SK-N-SH (cell line): Measurements from ENCODE around the gene SNX32. TPM values are rescaled to one million over a fixed set of nuclear protein-coding genes. Genes with fewer than 3 reads are reported as not detected.

ENCODE experiments used
- CTCF ChIA-PET: fragments of 300-600, 350-600 bp; formaldehyde crosslinking; extraction: SDS; loops from one replicate; lab custom pipeline; 2021; lab: Yijun Ruan, JAX
- POLR2A ChIA-PET: fragments of 350-600 bp; sonication (Branson Sonifier 250); formaldehyde crosslinking; extraction: SDS; loops from one replicate; lab custom pipeline; 2020; ENCODE audit warnings: antibody characterized with exemption, inconsistent platforms; lab: Yijun Ruan, JAX
- DNase-seq: peaks from one replicate; pipeline ENCODE4 v3.0.0; 2012
- H2AFZ ChIP-seq: fragments of 200-600 bp; sonication (generic); 2 replicates; pipeline ENCODE4 v1.8.1; 2016; ENCODE audit warnings: antibody characterized with exemption, mild to moderate bottlenecking, low read depth
- H3F3A ChIP-seq: fragments of 200-600 bp; sonication (generic); replicated peaks from 2 replicates; pipeline ENCODE3; 2016; ENCODE audit warnings: antibody characterized with exemption, mild to moderate bottlenecking; ENCODE audit not compliant: insufficient read depth
- H3K27ac ChIP-seq, 2 experiments: fragments of 200-500 bp in 1 of 2; fragments of 200-600 bp in 1 of 2; sonication (Bioruptor generic) in 1 of 2; sonication (generic), shearing (Covaris generic) in 1 of 2; 2 replicates each; pipeline versions ENCODE4 v1.5.1 to v1.6.1; 2014 to 2016; ENCODE audit warnings: low read depth in 2 of 2, inconsistent platforms in 1 of 2, low read length in 1 of 2, mild to moderate bottlenecking in 1 of 2, mixed read lengths in 1 of 2
- H3K27me3 ChIP-seq: fragments of 200-600 bp; sonication (generic), shearing (Covaris generic); 2 replicates; pipeline ENCODE4 v1.6.1; 2016; ENCODE audit warnings: mixed run types; ENCODE audit not compliant: insufficient read depth
- H3K36me3 ChIP-seq, 2 experiments: fragments of 200-500 bp in 1 of 2; fragments of 200-600 bp in 1 of 2; sonication (Bioruptor generic) in 1 of 2; sonication (generic) in 1 of 2; replicated peaks in 1 of 2; 2 replicates each; pipeline versions ENCODE3 to v1.5.1; 2014 to 2016; ENCODE audit warnings: low read length in 1 of 2, mild to moderate bottlenecking in 1 of 2; ENCODE audit not compliant: insufficient read depth in 2 of 2, control insufficient read depth in 1 of 2
- H3K4me1 ChIP-seq, 2 experiments: fragments of 200-500 bp in 1 of 2; fragments of 200-600 bp in 1 of 2; sonication (Bioruptor generic) in 1 of 2; sonication (generic), shearing (Covaris generic) in 1 of 2; 2 replicates each; pipeline versions ENCODE4 v1.5.1 to v1.6.1; 2014 to 2016; ENCODE audit warnings: low read depth in 1 of 2, low read length in 1 of 2, mixed run types in 1 of 2; ENCODE audit not compliant: insufficient read depth in 2 of 2, control insufficient read depth in 1 of 2
- H3K4me2 ChIP-seq: fragments of 200-600 bp; sonication (generic), shearing (Covaris generic); 2 replicates; pipeline ENCODE4 v1.6.1; 2017; ENCODE audit warnings: mixed run types
- H3K4me3 ChIP-seq, 2 experiments: fragments of 200-500 bp in 1 of 2; fragments of 200-600 bp in 1 of 2; sonication (Bioruptor generic) in 1 of 2; sonication (generic), shearing (Covaris generic) in 1 of 2; 2 replicates each; pipeline versions ENCODE4 v1.5.1 to v1.8.1; 2014 to 2016; ENCODE audit warnings: low read depth in 2 of 2, inconsistent platforms in 1 of 2, low read length in 1 of 2, mild to moderate bottlenecking in 1 of 2, mixed read lengths in 1 of 2, moderate library complexity in 1 of 2
- H3K79me2 ChIP-seq: fragments of 200-600 bp; sonication (generic); 2 replicates; pipeline ENCODE4 v1.8.1; 2017; ENCODE audit warnings: mild to moderate bottlenecking; ENCODE audit not compliant: insufficient read depth
- H3K9ac ChIP-seq: fragments of 200-600 bp; sonication (generic); 2 replicates; pipeline ENCODE4 v1.6.1; 2017; ENCODE audit warnings: mixed run types
- H3K9me2 ChIP-seq: fragments of 200-600 bp; sonication (generic); 2 replicates; pipeline ENCODE4 v1.6.1; 2017; ENCODE audit warnings: mixed run types
- H3K9me3 ChIP-seq: fragments of 200-600 bp; sonication (generic); 2 replicates; pipeline ENCODE4 v1.6.1; 2017; ENCODE audit warnings: mixed run types, mild to moderate bottlenecking, moderate library complexity
- H4K20me1 ChIP-seq: fragments of 200-600 bp; sonication (generic); 2 replicates; pipeline ENCODE4 v1.6.1; 2017; ENCODE audit warnings: mild to moderate bottlenecking, mixed run types; ENCODE audit not compliant: insufficient read depth
- EP300 ChIP-seq, 2 experiments: IDR thresholded peaks; 2 replicates each; pipeline versions ENCODE4 v1.4.0 to v1.6.1; 2012; ENCODE audit warnings: borderline replicate concordance in 1 of 2, low read depth in 1 of 2, low read length in 1 of 2
- EZH2phosphoT487 ChIP-seq: fragments of 200-600 bp; sonication (generic); IDR thresholded peaks from 2 replicates; pipeline ENCODE4 v1.6.1; 2017; ENCODE audit warnings: low read depth, mixed run types, mild to moderate bottlenecking, antibody characterized with exemption, moderate library complexity, borderline replicate concordance
- FOSL2 ChIP-seq: IDR thresholded peaks from 2 replicates; pipeline ENCODE4 v1.4.0; 2012; ENCODE audit warnings: low read depth, mild to moderate bottlenecking, moderate library complexity, borderline replicate concordance
- FOXM1 ChIP-seq: IDR thresholded peaks from 2 replicates; pipeline ENCODE4 v1.4.0; 2012; ENCODE audit warnings: low read depth, mild to moderate bottlenecking
- JUND ChIP-seq: IDR thresholded peaks from 2 replicates; pipeline ENCODE4 v1.4.0; 2012
- MXI1 ChIP-seq: IDR thresholded peaks from 2 replicates; pipeline ENCODE4 v1.6.1; 2012; ENCODE audit warnings: mild to moderate bottlenecking, low read depth, low read length, improper control_type of control experiment
- RCOR1 ChIP-seq: fragments of 150-350 bp; IDR thresholded peaks from 2 replicates; pipeline ENCODE4 v1.6.1; 2017; ENCODE audit warnings: antibody characterized with exemption, low read length
- RXRA ChIP-seq: IDR thresholded peaks from 2 replicates; pipeline ENCODE4 v1.4.0; 2012; ENCODE audit warnings: low read depth, mild to moderate bottlenecking, borderline replicate concordance
- SIN3A ChIP-seq: IDR thresholded peaks from 2 replicates; pipeline ENCODE4 v1.6.1; 2012; ENCODE audit warnings: low read depth, mild to moderate bottlenecking, low read length, moderate library complexity, borderline replicate concordance
- YY1 ChIP-seq: IDR thresholded peaks from 2 replicates; pipeline ENCODE4 v1.4.0; 2012; ENCODE audit warnings: low read depth, mild to moderate bottlenecking
- WGBS: methylation state at CpG from one replicate; pipeline ENCODE4 v1.1.6; 2017; ENCODE audit warnings: low lambda C conversion rate; 5-methylcytosine and 5-hydroxymethylcytosine counted together
- polyA plus RNA-seq, 3 experiments: library from polyadenylated mRNA; depleted of rRNA; stranded (reverse); fragments of >200 nt; gene quantifications; 2 replicates each; pipeline ENCODE4 v1.2.3, GENCODE V29; 2012
- TF ChIP-seq, protein P1 (sequence below): IDR thresholded peaks from 2 replicates; pipeline ENCODE4 v1.6.1; 2012; ENCODE audit warnings: mild to moderate bottlenecking, low read depth, low read length, moderate library complexity
- TF ChIP-seq, protein P2 (sequence below): fragments of 150-350 bp; IDR thresholded peaks from 2 replicates; pipeline ENCODE4 v1.6.1; 2016; ENCODE audit warnings: mild to moderate bottlenecking, low read depth, low read length
- TF ChIP-seq, protein P3 (sequence below): fragments of 200-600 bp; sonication (generic); IDR thresholded peaks from 2 replicates; pipeline ENCODE4 v1.6.1; 2017; ENCODE audit warnings: antibody characterized with exemption, mild to moderate bottlenecking, moderate library complexity
- TF ChIP-seq, protein P4 (sequence below): fragments of 150-350 bp; IDR thresholded peaks from 2 replicates; pipeline ENCODE4 v1.6.1; 2017; ENCODE audit warnings: antibody characterized with exemption, low read length, low read depth, borderline replicate concordance

The SNX32 gene
- polyA plus RNA-seq, 1 of the 3 experiments (the other 2 are of a cell fraction) = 1.0 TPM

DNA sequence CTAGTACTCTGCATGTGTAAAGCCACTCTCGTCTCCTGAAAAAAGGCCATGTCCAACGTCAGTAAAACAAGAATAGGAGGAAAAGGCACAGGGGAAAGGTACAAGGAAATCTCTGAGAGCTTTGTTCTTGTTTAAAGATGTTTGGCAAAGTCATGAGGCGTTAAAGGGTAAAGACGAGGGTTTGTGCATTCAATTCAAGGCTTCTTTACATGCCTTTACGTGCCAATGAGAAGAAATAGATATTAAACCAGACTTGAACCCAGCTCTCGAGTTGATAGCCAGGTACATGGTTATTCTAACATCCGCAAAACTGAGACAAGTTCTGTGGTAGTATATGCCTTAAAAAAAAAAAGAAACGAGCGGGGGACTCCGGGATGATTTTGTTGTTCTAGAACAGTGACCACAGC, 24.9 kb downstream of the SNX32 start:
- Histone ChIP-seq H3K9ac (peak overlapping the region; percentile 70), H2AFZ (peak overlapping the region; percentile 69), H3K36me3 (peaks cover 39 to 52% of the 10 kb centered on the region in 2 experiments), H3K4me2 (peak overlapping the region; percentile 99), H3K27me3 (no peaks in the 10 kb centered on the region), H3K4me3 (peak overlapping the region; percentile 97 to 99), H4K20me1 (peaks cover 39% of the 10 kb centered on the region), H3K27ac (peak overlapping the region; percentile 93), H3K9me3 (no peaks in the 10 kb centered on the region), H3K4me1 (peaks cover 10 to 33% of the 10 kb centered on the region in 2 experiments), H3F3A (peaks cover 51% of the 10 kb centered on the region), H3K79me2 (peaks cover 74% of the 10 kb centered on the region), H3K9me2 (no peaks in the 10 kb centered on the region)
- WGBS = under 1% methylated on average over 10 of the region's 10 CpGs
- ChIA-PET CTCF (interaction anchor here (0.9 to 18.4 kb wide), 12 partner anchors 13 to 146 kb away, joined by 3 to 374 read pairs (median 5); partner anchors contain the start of genes BANF1, CCDC85B, CTSW and EFEMP2), POLR2A (interaction anchor here (0.6 to 5.0 kb wide), 10 partner anchors 12 to 244 kb away, joined by 3 to 59 read pairs (median 6); partner anchors contain the start of genes CCDC85B, FIBP, KAT5 and PCNX3)
- no peak for DNase-seq
- TF ChIP-seq MXI1 = 0 out of 2 replicates have a peak, but pooled peaks have one; percentile 0
- TF ChIP-seq, protein P1, sequence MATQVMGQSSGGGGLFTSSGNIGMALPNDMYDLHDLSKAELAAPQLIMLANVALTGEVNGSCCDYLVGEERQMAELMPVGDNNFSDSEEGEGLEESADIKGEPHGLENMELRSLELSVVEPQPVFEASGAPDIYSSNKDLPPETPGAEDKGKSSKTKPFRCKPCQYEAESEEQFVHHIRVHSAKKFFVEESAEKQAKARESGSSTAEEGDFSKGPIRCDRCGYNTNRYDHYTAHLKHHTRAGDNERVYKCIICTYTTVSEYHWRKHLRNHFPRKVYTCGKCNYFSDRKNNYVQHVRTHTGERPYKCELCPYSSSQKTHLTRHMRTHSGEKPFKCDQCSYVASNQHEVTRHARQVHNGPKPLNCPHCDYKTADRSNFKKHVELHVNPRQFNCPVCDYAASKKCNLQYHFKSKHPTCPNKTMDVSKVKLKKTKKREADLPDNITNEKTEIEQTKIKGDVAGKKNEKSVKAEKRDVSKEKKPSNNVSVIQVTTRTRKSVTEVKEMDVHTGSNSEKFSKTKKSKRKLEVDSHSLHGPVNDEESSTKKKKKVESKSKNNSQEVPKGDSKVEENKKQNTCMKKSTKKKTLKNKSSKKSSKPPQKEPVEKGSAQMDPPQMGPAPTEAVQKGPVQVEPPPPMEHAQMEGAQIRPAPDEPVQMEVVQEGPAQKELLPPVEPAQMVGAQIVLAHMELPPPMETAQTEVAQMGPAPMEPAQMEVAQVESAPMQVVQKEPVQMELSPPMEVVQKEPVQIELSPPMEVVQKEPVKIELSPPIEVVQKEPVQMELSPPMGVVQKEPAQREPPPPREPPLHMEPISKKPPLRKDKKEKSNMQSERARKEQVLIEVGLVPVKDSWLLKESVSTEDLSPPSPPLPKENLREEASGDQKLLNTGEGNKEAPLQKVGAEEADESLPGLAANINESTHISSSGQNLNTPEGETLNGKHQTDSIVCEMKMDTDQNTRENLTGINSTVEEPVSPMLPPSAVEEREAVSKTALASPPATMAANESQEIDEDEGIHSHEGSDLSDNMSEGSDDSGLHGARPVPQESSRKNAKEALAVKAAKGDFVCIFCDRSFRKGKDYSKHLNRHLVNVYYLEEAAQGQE = no peak
- no peak for TF ChIP-seq FOXM1

DNA sequence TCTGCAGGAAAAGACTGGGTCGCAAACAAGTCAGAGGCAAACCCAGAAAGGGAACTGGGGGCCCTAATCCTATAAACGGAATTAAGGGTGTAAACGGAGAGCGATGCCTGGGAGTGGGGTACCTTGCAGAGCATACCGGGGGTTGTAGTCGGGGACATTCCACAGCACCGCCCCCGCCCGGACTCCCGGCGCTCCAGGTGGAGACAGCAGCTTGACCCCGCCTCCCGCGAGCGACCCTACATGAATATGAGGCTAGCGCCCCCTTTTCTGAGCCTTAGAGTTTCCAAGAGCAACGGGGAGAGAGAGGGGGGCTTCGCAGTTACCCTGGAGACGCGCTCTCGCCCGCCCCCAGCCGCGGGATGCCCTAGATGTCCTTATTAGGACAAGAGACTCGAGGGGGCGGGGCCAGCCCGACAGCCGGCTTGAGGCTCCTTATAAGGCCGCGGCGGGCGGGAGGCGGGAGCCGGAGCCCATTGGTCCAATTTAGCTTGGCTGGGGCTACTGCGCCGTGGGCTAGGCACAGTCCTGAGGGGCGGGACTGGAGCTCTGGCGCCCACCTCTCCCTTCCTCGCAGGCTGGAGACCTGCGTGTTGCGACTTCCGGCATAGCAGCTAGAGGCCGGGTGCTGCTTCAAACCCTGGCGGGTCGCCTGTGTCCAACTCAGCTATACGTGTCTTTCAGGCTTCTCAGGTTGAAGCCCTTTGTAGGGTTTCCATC, 25.5 kb downstream of the SNX32 start:
- Histone ChIP-seq H3K79me2 (peaks cover 74% of the 10 kb centered on the region), H3K9ac (peak overlapping the region; percentile 86), H3K4me3 (peak overlapping the region; percentile 97 to 99), H3K27me3 (no peaks in the 10 kb centered on the region), H3K4me1 (peaks cover 10 to 29% of the 10 kb centered on the region in 2 experiments), H4K20me1 (peaks cover 33% of the 10 kb centered on the region), H2AFZ (peak overlapping the region; percentile 69; the same call in 1 of the 2 replicates), H3F3A (peaks cover 50% of the 10 kb centered on the region), H3K9me2 (no peaks in the 10 kb centered on the region), H3K9me3 (no peaks in the 10 kb centered on the region), H3K36me3 (peaks cover 34 to 51% of the 10 kb centered on the region in 2 experiments), H3K27ac (peak overlapping the region; percentile 93), H3K4me2 (peak overlapping the region; percentile 99)
- WGBS = 1% methylated on average over 7 of the region's 46 CpGs
- DNase-seq = peak; percentile 90
- ChIA-PET POLR2A (interaction anchor here (0.7 to 5.0 kb wide), 16 partner anchors 8 to 1081 kb away, joined by 3 to 59 read pairs (median 6); partner anchors contain the start of genes BANF1, CCDC85B, EIF1AD and FIBP), CTCF (interaction anchor here (0.7 to 18.4 kb wide), 24 partner anchors 9 to 318 kb away, joined by 3 to 374 read pairs (median 4); partner anchors contain the start of genes BANF1, CCDC85B, CTSW and EFEMP2)
- TF ChIP-seq, protein P2, sequence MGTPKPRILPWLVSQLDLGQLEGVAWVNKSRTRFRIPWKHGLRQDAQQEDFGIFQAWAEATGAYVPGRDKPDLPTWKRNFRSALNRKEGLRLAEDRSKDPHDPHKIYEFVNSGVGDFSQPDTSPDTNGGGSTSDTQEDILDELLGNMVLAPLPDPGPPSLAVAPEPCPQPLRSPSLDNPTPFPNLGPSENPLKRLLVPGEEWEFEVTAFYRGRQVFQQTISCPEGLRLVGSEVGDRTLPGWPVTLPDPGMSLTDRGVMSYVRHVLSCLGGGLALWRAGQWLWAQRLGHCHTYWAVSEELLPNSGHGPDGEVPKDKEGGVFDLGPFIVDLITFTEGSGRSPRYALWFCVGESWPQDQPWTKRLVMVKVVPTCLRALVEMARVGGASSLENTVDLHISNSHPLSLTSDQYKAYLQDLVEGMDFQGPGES = no peak
- TF ChIP-seq EP300 (IDR thresholded peaks at IDR 0.05; ENCODE audit: borderline replicate concordance in 1 of 2, low read depth in 1 of 2, low read length in 1 of 2) = peak in 1 of 2 experiments; percentile 20; a peak in 1 of 4 replicates
- TF ChIP-seq YY1 = no peak
- no peak for TF ChIP-seq FOSL2
- TF ChIP-seq RXRA = no peak
- no peak for TF ChIP-seq SIN3A
- no peak for TF ChIP-seq RCOR1
- TF ChIP-seq, protein P3, sequence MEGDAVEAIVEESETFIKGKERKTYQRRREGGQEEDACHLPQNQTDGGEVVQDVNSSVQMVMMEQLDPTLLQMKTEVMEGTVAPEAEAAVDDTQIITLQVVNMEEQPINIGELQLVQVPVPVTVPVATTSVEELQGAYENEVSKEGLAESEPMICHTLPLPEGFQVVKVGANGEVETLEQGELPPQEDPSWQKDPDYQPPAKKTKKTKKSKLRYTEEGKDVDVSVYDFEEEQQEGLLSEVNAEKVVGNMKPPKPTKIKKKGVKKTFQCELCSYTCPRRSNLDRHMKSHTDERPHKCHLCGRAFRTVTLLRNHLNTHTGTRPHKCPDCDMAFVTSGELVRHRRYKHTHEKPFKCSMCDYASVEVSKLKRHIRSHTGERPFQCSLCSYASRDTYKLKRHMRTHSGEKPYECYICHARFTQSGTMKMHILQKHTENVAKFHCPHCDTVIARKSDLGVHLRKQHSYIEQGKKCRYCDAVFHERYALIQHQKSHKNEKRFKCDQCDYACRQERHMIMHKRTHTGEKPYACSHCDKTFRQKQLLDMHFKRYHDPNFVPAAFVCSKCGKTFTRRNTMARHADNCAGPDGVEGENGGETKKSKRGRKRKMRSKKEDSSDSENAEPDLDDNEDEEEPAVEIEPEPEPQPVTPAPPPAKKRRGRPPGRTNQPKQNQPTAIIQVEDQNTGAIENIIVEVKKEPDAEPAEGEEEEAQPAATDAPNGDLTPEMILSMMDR = peak; percentile 25; the same call in 1 of the 2 replicates
- TF ChIP-seq, protein P4, sequence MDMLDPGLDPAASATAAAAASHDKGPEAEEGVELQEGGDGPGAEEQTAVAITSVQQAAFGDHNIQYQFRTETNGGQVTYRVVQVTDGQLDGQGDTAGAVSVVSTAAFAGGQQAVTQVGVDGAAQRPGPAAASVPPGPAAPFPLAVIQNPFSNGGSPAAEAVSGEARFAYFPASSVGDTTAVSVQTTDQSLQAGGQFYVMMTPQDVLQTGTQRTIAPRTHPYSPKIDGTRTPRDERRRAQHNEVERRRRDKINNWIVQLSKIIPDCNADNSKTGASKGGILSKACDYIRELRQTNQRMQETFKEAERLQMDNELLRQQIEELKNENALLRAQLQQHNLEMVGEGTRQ = no peak
- TF ChIP-seq MXI1 = peak; percentile 25
- TF ChIP-seq EZH2phosphoT487 = no peak
- TF ChIP-seq JUND = no peak
